Glutamatergic neuron (in vitro differentiated cells): ENCODE results near the gene CCNT1. TPM values are rescaled to one million over a fixed set of nuclear protein-coding genes. Genes with fewer than 3 reads are reported as not detected.

Experiments
- DNase-seq: peaks from one replicate; pipeline ENCODE4 v3.0.0; 2022
- H3K27ac Mint-ChIP-seq: one replicate; pipeline ENCODE4 v1.8.0; 2020; ENCODE audit warnings: mild to moderate bottlenecking, mixed read lengths, inconsistent platforms; ENCODE audit not compliant: unreplicated experiment
- H3K27me3 Mint-ChIP-seq: one replicate; pipeline ENCODE4 v1.8.0; 2020; ENCODE audit warnings: mild to moderate bottlenecking, moderate library complexity, mixed read lengths, inconsistent platforms; ENCODE audit not compliant: unreplicated experiment
- H3K36me3 Mint-ChIP-seq: one replicate; pipeline ENCODE4 v1.8.0; 2020; ENCODE audit warnings: mild to moderate bottlenecking, mixed read lengths, inconsistent platforms; ENCODE audit not compliant: unreplicated experiment
- H3K4me1 Mint-ChIP-seq: one replicate; pipeline ENCODE4 v1.8.0; 2020; ENCODE audit warnings: mild to moderate bottlenecking, low read depth, mixed read lengths, inconsistent platforms; ENCODE audit not compliant: unreplicated experiment
- H3K4me3 Mint-ChIP-seq: one replicate; pipeline ENCODE4 v1.8.0; 2020; ENCODE audit warnings: mild to moderate bottlenecking, mixed read lengths, inconsistent platforms; ENCODE audit not compliant: unreplicated experiment
- H3K9me3 Mint-ChIP-seq: one replicate; pipeline ENCODE4 v1.8.0; 2020; ENCODE audit warnings: mild to moderate bottlenecking, moderate library complexity, mixed read lengths, inconsistent platforms; ENCODE audit not compliant: unreplicated experiment
- CTCF ChIP-seq: fragments of 200-600 bp; sonication (generic); IDR thresholded peaks from one replicate; pipeline ENCODE4 v1.5.0; 2021; ENCODE audit not compliant: partially characterized antibody, unreplicated experiment
- total RNA-seq: library from RNA; stranded (reverse); fragmentation: NEBNext Ultra II Directional; extraction: Animal tissue kit (Norgen Biotek cat#: 25700); gene quantifications from one replicate; pipeline ENCODE4 v1.2.1, GENCODE V29; 2021; ENCODE audit not compliant: unreplicated experiment

CCNT1 gene
- total RNA-seq, 1 donor from 2014 or later = 42.5 TPM

GRCh38 chr12:48696626-48697025, 19.9 kb downstream of the CCNT1 start:
- H3K4me1 Mint-ChIP-seq = no peaks in the 10 kb centered on the region
- H3K36me3 Mint-ChIP-seq = no peaks in the 10 kb centered on the region
- no peak for TF ChIP-seq CTCF
- H3K4me3 Mint-ChIP-seq = no peak overlapping the region
- DNase-seq = no peak
- no peaks in the 10 kb centered on the region for H3K27me3 Mint-ChIP-seq
- no peak overlapping the region for H3K27ac Mint-ChIP-seq
- H3K9me3 Mint-ChIP-seq = no peaks in the 10 kb centered on the region

- DNase-seq = no peak
- Mint-ChIP-seq H3K27ac (no peak overlapping the region), H3K27me3 (no peaks in the 10 kb centered on the region), H3K36me3 (no peaks in the 10 kb centered on the region), H3K4me3 (no peak overlapping the region), H3K4me1 (no peaks in the 10 kb centered on the region), H3K9me3 (no peaks in the 10 kb centered on the region)
- no peak for TF ChIP-seq CTCF
These were observed 20.6 kb downstream of the CCNT1 start for GRCh38 chr12:48695859-48696258.

GRCh38 chr12:48694038-48694437, 22.5 kb downstream of the CCNT1 start:
- H3K36me3 Mint-ChIP-seq = no peaks in the 10 kb centered on the region
- H3K4me1 Mint-ChIP-seq = no peaks in the 10 kb centered on the region
- no peak overlapping the region for H3K4me3 Mint-ChIP-seq
- no peak for TF ChIP-seq CTCF
- H3K9me3 Mint-ChIP-seq = no peaks in the 10 kb centered on the region
- DNase-seq = no peak
- H3K27ac Mint-ChIP-seq = no peak overlapping the region
- H3K27me3 Mint-ChIP-seq = no peaks in the 10 kb centered on the region

DNA sequence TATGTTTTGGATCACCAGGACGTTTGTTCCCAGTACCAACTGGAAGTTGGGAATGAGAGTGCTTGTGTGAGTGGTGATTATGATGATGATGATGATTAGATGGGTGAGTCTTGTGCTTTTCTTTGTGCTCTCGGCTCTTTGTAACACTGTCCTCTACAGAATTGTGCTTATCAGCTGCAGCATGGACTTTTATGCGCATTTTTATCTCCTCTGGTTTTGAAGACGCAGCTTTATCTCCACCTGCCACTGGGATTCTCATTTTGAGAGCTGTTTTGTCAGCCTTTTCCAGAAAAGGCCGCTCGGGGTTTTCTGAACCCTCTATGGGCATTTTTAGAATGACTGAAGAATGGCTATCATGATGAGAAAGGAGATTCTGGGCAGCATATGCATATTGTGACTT, 22.9 kb downstream of the CCNT1 start:
- no peak for DNase-seq
- no peaks in the 10 kb centered on the region for H3K4me1 Mint-ChIP-seq
- no peak for TF ChIP-seq CTCF
- no peak overlapping the region for H3K27ac Mint-ChIP-seq
- H3K36me3 Mint-ChIP-seq = no peaks in the 10 kb centered on the region
- H3K4me3 Mint-ChIP-seq = no peak overlapping the region
- H3K27me3 Mint-ChIP-seq = no peaks in the 10 kb centered on the region
- no peaks in the 10 kb centered on the region for H3K9me3 Mint-ChIP-seq

DNA sequence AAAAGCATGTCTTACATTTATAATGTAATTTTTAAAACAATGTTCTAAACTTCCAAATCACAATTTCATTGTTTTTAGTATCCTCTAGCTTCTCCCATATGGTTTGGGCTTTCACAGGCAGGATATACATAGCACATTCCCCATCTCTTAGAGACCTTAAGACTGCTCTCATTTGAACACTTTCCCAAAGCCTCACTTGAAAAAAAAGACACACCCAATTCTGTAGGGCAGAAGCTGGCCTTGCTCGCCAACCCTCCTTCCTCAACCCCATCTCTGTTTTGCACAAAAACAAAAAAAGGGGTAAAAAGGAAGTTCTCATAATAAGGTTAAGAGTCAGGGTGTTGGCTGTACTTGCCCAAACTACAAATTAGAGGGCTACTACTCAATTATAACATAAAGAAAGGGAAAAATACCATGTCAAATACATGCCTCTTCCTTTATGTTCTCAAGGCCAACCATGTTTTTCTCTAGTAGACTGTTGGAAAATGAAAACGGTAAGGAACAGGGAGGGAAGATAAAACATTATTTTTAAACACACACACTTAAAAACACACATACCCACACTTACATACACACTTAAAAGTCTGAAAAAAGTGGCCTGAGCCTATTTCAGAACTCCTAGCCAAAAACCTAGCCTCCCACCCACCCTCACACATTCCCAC, 24.6 kb downstream of the CCNT1 start:
- no peaks in the 10 kb centered on the region for H3K36me3 Mint-ChIP-seq
- no peak overlapping the region for H3K27ac Mint-ChIP-seq
- no peak overlapping the region for H3K4me3 Mint-ChIP-seq
- no peaks in the 10 kb centered on the region for H3K27me3 Mint-ChIP-seq
- no peaks in the 10 kb centered on the region for H3K9me3 Mint-ChIP-seq
- no peak for TF ChIP-seq CTCF
- no peaks in the 10 kb centered on the region for H3K4me1 Mint-ChIP-seq
- DNase-seq = no peak
